Measurements from ENCODE around the gene CD300E.

DNA sequence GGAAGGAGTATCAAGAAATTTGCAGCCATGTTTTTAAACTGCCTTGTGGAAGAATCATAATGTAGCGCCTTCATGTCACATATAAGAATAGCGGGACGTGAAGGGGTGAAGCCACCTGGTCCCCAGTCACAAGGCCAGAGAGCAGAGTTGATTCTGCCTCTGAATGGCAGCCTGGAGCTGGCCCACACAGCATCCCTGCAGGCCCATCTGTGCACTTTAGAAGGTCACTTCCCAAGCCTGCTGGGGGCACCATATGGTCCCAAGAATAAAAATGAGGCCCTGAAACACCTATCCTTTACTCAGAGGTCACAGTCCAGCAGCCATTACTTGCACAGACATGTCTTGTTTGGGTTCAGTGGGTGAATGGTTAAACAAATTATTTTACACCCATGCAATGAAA lies 15.0 kb downstream of the CD300E start:
- TF ChIP-seq CTCF (IDR thresholded peaks at IDR 0.05; ENCODE audit: low read depth, low read length, poor library complexity, severe bottlenecking) = no peak
- TF ChIP-seq EZH2phosphoT487 (IDR thresholded peaks at IDR 0.05; ENCODE audit: borderline replicate concordance, low read length) = no peak
